Posterior vena cava (tissue), 2 donors: ENCODE data around the gene TNFRSF19. TPM values are rescaled to one million over a fixed set of nuclear protein-coding genes. Genes with fewer than 3 reads are reported as not detected.
A peak's percentile ranks its signal among the peaks of the same experiment; 100 is the strongest.
"Not testable (repeated sequence)": the region's sequence is repeated elsewhere in the genome, so short reads cannot be mapped to it uniquely, and the experiment has no call there.

Experiments
- DNase-seq: peaks from one replicate; pipeline ENCODE4 v3.0.0-alpha.2; 2020; ENCODE audit warnings: low spot score
- intact Hi-C, 2 donors: fragments of 100-400 bp; cut with DNase I; formaldehyde crosslinking; loops; one replicate each; pipeline versions ENCODE4 v1.14.1 to v1.14.2; 2022 to 2023
- total RNA-seq, 2 donors: library from RNA; stranded (reverse); fragmentation: NEBNext Ultra II Directional; extraction: Animal tissue kit (Norgen Biotek cat#: 25700); gene quantifications; one replicate each; pipeline ENCODE4 v1.2.1, GENCODE V29; 2021
- donor health status: DM: yes; HTN: yes; CAD: no.
- donor health status: DM: yes; HTN: yes; CAD: no.

The TNFRSF19 gene
- total RNA-seq, 2 donors from 2014 or later, result 3.6 to 8.2 TPM

DNA sequence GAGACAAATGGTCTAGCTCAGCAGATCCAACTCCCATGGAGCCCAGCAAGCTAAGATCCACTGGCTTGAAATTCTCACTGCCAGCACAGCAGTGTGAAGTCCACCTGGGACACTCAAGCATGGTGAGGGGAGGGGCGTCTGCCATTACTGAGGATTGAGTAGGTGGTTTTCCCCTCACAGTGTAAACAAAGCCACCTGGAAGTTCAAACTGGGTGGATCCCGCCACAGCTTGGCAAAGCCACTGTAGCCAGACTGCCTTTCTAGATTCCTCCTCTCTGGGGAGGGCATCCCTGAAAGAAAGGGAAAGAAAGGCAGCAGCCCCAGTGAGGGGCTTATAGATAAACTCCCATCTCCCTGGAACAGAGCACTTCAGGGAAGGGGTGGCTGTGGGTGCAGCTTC lies 24.1 kb downstream of the TNFRSF19 start:
- DNase-seq, intact Hi-C loops: not testable (repeated sequence)

DNA sequence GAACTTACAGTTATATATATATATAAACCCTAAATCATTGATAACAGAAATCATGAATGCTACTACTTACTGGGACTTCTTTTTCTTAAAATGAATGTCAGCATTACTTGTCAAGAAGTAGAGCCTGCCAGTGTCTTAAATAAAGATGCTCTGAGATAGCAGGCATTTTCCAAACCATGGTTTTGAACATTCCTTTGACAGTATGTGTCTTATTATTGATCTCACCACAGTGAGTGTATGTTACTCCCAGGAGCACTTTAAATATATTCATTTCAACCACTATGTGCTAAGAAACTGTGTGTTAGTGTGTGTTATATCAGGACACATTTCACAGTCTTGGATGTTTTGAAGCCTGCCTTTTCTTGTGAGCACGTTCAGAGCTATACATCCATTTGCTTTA lies 28.2 kb downstream of the TNFRSF19 start:
- no peak for DNase-seq
- intact Hi-C loops, result no loop called here

DNA sequence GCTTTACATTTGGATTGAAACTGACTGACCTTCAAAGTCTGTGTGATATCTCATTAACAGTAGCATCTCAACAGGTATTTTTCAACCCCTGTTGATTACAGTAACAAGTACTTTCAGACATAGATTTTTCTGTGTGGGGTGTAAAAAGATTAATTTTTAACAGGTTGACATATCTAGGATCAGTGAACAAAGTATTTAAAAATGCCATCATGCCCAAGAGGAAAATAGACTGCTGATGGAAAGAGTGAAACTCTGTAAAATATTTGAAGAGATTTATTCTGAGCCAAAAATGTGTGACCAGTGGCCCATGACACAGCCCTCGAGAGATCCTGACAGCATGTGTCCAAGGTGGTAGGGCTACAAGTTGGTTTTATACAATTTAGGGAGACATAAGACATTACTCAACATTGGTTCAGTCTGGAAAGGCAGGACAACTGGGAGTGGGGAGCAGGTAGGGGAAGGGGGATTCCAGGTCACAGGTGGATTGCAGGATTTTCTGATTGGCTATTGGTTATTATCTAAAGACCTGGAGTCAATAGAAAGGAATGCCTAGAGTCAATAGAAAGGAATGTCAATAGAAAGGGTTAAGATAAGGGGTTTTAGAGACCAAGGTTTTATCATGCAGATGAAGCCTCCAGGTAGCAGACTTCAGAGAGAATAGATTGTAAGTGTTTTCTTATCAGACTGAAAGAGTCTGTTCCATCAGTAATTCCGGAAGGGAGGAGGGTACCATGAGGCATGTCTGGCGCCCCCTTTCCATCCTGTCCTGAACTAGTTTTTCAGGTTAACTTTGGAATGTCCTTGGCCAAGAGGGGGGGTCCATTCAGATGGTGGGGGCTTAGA lies 29.1 kb downstream of the TNFRSF19 start:
- DNase-seq, result no peak
- intact Hi-C loops, result no loop called here

DNA sequence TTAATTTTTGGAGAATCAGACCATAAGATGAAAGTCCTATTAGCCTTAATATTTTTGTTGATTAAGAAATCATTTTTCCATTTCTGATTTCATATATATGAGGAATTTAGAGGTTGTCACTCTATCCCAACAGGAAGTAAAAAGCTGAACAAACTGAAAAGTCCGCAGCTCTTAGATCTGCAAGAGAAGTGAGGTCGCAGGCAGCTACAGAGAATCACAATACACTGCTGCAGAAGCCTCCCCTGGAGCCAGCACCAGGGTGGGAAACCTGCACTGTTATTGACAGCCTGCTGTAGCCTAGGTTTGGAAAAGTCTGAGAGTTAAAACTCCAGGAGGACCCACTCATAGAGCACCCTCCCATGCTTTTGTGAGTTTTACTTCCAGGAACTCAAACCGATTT lies 29.9 kb downstream of the TNFRSF19 start:
- no peak for DNase-seq
- intact Hi-C loops, result no loop called here

DNA sequence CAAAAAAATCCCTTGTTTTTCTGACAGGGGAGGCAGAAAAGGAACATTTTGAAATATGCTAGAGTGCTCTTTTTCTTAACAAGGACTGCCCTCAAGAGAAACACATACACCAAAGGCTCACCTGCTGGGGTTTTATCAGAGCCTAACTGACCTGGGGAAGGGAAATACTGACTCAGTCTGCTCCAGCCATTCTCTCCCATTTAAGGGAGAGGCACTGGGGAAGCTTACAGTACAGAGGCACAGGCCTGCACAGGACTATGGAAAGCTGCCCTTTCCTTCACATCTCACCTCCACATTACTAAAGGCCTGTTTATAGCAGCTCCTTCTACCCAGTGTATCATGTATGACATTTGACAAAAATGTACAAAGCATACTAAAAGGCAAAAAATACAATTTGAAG lies 30.3 kb downstream of the TNFRSF19 start:
- no peak for DNase-seq
- intact Hi-C loops, result no loop called here

DNA sequence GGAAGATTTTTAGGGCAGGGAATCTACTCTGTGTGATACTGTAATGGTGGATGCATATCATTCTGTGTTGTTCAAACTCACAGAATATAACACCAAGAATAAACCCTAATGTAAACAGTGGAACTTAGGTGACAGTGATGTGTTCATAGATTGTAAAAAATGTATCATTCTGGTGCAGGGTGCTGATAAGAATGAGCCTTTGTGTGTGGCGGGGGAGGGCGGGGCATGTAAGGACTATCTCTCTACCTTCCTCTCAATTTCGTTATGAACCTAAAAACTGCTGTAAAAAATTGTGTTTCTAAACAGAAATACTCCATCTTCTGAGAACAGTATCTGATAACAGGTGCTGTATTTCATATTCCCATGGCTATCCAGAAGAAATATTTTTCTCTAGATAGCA lies 35.6 kb downstream of the TNFRSF19 start:
- intact Hi-C loops, result no loop called here
- DNase-seq, result no peak

DNA sequence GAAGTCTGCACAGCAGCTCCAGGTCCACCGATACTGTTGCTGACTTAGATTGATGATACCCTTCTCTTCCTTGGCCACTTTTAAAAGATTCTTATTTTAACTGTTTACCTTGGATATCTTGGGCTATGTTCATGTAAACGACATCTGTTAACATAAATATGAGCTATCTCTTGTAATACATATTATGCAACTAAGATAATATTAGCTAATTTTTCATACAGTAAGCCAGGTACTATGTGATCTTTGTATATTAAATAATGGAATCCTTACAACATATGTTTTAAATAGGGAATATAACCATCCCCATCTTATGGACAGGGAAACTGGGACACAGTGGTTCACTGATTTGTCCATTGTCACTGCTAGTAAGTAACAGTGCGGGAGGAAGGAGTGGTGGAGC lies 37.9 kb downstream of the TNFRSF19 start:
- no peak for DNase-seq
- intact Hi-C loops, result no loop called here

DNA sequence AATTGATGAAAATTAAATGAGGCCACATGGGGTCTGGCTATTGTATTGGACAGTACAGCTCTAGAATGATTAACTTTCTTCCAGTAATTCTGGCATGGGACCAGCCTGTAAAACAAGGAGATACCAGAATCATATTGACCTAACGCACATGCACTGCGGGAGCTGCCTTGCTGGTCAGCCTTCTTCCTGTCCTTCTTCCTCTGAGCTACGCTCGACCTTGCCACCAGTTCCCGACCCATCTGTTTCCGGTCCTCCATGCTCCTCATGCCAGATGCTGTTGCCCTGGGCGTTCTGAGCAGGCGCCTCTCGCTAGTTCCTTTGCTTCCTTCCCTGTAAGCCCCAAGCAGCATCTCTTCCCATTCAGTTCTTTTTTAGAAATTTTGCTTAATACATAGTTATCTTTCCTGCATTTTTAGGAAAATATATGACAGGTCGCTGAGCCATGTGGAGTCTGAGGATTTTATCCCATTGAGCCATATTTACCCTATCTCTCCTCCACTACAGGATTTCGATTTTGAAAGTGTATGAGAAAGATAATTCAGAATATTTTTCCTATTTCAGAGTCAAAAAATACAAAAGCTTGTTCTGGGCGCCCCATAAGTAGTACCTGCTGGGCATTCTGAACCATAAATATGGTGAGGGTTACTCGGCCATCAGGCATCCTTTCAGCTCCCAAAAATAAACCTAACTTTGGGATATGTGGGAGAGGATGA lies 38.6 kb downstream of the TNFRSF19 start:
- peak; percentile 88 for DNase-seq
- intact Hi-C loops, result no loop called here

DNA sequence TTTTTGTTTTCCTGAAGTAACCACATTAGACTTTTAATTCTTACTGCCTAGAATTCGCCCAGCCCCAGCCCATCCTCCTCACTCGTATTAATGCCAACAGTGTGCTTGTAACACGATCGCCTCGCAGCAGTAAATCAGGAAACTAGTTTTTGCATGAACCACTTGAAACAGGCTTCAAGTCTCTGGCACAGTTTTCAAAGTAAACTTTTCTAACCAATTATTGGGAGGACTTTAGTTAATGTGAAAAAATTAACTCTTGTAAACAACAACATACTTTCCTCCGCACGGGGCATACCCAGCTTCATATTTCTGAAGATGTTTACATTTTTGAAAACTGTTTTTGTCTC lies 39.2 kb downstream of the TNFRSF19 start:
- DNase-seq, result no peak
- intact Hi-C loops, result no loop called here

DNA sequence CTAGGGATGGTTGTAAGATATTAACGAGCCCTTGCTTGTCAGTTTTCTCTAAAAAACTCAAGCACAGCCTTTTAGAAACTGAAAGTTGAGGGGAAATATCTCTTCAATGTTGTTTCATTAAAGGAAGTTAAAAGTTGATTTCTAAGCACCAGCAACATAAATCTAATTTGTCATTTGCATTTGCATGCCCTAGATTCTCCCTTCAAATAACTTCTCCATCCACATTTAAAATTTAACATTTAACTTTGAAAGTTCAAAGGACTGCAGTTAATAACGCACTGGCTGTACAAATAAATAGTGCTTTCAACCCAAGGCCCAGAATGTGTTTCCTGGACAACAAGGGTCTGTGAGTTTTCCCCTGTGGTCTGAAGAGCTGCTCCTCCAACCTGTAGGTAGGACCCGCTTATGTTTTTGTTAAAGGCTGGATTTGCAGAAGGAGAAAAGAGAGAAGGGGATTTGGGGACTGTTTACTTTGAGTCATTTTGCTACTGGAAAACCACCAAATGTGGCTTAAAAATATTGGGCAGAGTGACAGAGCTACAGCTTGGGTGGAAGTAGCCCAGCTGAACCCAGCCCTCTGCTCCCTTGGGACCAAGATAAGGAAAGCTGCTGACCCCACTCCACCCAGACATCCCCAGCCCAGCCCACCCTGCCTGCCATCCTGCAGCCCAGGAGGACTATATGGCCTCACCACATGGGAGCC lies 39.8 kb downstream of the TNFRSF19 start:
- intact Hi-C loops, result no loop called here

DNA sequence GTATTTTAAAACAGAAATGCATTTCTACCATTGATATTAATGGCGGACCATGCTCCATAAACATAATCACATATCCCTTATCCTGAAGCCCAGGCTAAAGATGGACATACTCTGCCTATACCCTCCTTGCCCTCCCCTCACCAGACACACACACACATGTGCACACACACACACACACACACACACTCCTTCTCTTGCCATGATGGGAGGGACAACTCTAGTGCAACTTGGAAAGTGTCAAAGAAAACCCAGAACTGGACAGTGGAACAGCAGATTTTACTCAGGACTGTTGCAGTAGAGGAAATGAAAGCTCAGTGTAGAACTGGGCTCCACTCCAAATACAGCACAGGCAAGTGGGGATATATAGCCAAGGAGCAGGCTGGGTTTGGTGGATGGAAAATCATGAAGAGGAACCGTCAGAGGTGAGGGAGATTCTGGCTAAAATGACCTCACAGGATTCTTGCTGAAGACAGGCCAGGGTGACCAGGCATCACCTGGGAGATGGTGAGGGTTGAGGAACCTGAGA lies 40.8 kb downstream of the TNFRSF19 start:
- DNase-seq, result no peak
- intact Hi-C loops, result no loop called here

More for the DNA sequence above, 39.8 kb downstream of the TNFRSF19 start:
- no peak for DNase-seq

DNA sequence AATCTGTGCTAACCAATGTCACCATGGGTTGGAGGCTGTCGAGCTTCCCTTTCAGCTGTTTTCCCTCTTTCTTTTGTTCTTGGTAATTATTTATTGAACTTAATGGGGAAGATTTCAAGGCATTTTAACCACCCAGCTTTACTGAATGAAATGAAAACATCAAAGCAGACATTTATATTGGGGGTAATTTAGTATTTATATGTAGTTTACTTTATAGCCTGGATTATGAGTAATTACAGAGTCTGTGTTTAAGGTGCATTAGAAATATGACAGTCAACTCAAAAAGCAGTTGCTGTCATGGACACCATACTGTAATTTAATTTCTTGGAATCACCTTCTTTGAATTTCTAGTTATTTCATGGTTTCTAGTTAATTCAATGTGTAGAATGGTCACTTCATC lies 42.0 kb downstream of the TNFRSF19 start:
- DNase-seq, result no peak
- intact Hi-C loops, result no loop called here

DNA sequence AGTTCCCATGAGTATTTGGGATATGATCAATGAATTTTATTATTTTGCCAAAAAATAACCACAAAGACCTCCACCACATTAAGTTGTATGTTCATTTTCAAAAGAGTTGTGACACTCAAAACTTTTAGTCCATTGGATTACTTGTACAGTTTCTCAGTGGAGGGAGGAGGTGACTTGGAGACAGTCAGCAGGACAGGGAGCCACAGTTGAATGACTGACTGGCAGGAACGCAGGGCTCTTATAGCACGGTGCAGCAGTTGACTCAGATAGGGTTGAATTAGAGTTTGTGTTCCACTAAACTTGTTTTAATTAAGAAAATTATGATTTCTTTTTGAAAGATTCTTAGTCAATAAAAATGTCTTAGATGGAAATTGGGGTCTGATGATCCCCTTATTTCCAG lies 42.5 kb downstream of the TNFRSF19 start:
- intact Hi-C loops, result no loop called here
- DNase-seq, result no peak

DNA sequence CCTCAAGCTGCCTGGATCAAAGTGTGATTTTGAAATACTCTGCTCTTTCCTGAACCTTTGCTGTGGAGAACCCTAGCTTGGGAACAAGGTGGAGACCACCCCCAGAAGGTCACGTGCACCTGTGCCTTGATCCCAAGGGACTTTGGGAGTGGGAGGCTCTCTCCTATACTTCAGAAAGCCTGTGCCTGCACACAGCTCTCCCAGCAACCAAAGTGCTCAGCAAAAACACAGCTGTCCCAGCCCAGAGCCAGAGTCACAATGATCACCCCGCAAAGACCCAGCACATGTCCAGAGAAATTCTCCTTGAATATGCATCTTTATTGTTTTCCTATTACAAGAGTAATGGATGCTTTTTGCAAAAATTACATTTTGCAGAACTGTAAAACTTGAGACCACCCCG lies 43.4 kb downstream of the TNFRSF19 start:
- DNase-seq, result no peak
- intact Hi-C loops, result no loop called here

DNA sequence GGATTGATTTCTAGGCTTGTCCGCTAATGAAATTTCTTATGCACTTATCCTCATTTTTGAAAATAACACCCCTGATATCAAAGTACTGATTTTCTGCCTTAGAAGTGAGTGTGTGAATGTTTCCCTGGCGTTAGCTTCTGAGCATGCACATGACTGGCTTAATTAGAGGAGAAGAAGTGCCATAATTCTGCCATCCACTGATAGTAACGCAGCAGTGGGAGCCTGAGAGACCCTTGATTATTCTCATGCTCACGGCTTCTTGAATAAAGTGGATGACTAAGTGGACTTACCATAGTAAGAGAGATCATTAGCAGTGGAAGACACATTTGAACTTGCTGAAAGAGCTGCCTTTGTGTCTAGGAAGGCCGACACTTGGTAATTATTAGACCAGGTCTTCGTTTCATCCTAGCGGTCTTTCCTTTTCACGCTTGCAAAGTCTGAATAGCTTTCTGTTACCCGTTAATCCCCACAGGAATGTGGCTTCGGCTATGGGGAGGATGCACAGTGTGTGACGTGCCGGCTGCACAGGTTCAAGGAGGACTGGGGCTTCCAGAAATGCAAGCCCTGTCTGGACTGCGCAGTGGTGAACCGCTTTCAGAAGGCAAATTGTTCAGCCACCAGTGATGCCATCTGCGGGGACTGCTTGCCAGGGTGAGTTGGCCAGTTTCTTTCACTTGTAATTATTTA lies 45.3 kb downstream of the TNFRSF19 start:
- intact Hi-C loops, result no loop called here
- no peak for DNase-seq

DNA sequence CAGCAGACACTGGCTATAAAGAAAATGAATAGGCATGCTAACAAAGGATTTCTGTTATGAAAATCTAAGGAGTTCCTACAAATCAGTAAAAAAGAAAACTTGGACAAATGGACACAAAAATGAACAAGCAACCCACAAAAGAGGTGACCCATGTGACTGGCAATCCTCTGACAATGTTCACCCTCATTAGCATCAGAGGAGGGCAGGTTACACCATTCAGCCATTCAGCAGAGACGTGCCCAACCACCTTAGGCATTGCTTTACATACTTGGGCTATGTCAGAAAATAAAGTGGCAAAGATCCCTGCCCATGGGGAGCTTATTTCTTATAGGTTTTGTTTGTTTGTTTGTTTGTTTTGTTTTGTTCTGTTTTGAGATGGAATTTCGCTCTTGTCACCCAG lies 46.0 kb downstream of the TNFRSF19 start:
- DNase-seq, result no peak
- intact Hi-C loops, result no loop called here

DNA sequence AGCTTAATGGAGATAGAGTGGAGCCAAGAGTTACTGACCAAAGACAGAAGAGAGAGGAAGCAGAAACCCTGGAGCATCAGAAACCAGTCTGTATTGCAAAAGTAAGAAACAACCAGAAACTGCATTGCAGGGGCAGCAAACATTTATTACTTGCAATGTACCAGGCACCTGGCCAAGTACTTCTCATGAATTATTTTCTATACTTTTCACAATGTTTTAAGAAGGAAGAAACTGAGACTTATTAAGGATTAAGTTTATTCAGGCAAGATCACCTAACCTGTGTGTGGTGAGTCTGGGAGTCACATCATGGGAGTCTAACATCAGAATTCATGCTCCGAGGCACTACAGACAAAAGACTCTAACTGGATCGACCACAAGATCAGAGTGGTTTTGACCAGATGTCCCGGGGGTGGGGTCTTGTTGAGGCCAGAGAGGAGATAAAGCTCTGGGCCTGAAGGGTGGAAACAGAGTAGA lies 47.4 kb downstream of the TNFRSF19 start:
- no peak for DNase-seq
- intact Hi-C loops, result no loop called here

DNA sequence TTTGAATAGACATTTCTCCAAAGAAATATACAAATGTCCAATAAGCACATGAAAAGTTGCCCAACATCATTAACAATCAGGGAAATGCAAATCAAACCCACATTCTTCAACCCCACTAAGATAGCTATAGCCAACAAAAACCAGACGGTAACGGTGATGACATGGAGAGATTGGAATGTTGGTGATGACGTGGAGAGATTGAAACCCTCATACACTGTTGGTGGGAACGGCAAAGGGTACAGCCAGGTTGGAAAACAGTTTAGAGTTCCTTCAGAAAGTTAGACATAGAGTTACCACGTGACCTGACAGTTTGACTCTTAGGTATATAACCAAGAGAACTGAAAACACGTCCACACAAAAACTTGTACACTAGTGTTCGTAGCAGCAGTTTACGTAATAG lies 48.1 kb downstream of the TNFRSF19 start:
- intact Hi-C loops, result no loop called here

DNA sequence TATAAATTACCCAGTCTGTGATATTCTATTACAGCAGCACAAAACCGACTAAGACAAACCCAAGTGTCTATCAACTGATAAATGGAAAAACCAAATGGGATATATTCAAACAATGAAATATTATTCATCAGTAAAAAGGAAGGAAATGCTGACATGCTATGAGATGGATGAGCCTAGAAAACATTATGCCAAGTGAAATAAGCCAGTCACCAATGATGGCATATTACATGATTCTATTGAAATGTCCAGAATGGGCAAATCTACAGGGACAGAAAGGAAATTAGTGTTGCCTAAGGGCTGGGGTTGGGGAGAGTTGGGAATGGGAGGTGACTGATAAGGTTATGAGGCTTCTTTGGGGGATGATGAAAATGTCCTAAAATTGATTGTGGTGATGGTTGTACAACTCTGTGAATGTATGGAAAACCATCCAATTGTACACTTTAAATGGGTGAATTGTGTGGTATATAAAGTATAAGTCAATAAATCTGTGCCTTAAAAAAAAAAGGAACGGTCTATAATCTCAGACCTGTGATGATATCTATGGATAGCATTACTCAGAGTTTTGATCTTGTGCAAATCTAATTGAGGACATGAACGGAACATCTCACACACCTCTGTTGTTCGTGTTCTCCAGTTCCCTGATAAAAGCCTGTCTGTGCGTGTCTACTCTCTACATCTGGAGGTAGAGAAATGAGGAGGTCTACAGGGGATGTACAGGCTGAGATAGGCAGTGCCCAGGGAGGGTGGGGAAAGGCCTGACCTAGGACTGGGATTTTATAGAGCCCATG lies 49.0 kb downstream of the TNFRSF19 start:
- intact Hi-C loops, result no loop called here
- DNase-seq, result no peak

More for the DNA sequence above, 48.1 kb downstream of the TNFRSF19 start:
- DNase-seq, result no peak
